ENCODE results near the gene TMPRSS6.

TMPRSS6 gene

GRCh38 chr22:37107816-37108621 is 1.5 kb downstream of the TMPRSS6 start:
- DNase-seq (ENCODE audit: low read depth), result no peak
- no peak overlapping the region for H3K4me3 ChIP-seq (replicated peaks; ENCODE audit: low read depth, low read length)
- no peak for TF ChIP-seq CTCF (IDR thresholded peaks at IDR 0.05; ENCODE audit: low read length, missing control alignments)

GRCh38 chr22:37105990-37106389 is 3.5 kb downstream of the TMPRSS6 start:
- no peak for TF ChIP-seq CTCF (IDR thresholded peaks at IDR 0.05; ENCODE audit: low read length, missing control alignments)
- DNase-seq (ENCODE audit: low read depth), result no peak
- no peak overlapping the region for H3K4me3 ChIP-seq (replicated peaks; ENCODE audit: low read depth, low read length)

- no peak for DNase-seq (ENCODE audit: low read depth)
- no peak overlapping the region for H3K4me3 ChIP-seq (replicated peaks; ENCODE audit: low read depth, low read length)
- no peak for TF ChIP-seq CTCF (IDR thresholded peaks at IDR 0.05; ENCODE audit: low read length, missing control alignments)
These were observed 4.4 kb downstream of the TMPRSS6 start for GRCh38 chr22:37105154-37105553.

- no peak for DNase-seq (ENCODE audit: low read depth)
- no peak overlapping the region for H3K4me3 ChIP-seq (replicated peaks; ENCODE audit: low read depth, low read length)
- no peak for TF ChIP-seq CTCF (IDR thresholded peaks at IDR 0.05; ENCODE audit: low read length, missing control alignments)
These were observed 5.7 kb downstream of the TMPRSS6 start for GRCh38 chr22:37103656-37104452.

GRCh38 chr22:37103151-37103550 is 6.4 kb downstream of the TMPRSS6 start:
- DNase-seq (ENCODE audit: low read depth), result no peak
- no peak overlapping the region for H3K4me3 ChIP-seq (replicated peaks; ENCODE audit: low read depth, low read length)
- no peak for TF ChIP-seq CTCF (IDR thresholded peaks at IDR 0.05; ENCODE audit: low read length, missing control alignments)

GRCh38 chr22:37101311-37102066 is 8.0 kb downstream of the TMPRSS6 start:
- no peak for TF ChIP-seq CTCF (IDR thresholded peaks at IDR 0.05; ENCODE audit: low read length, missing control alignments)
- no peak overlapping the region for H3K4me3 ChIP-seq (replicated peaks; ENCODE audit: low read depth, low read length)
- no peak for DNase-seq (ENCODE audit: low read depth)

Data from fibroblast of pulmonary artery (primary cell).